SK-N-MC (cell line): ENCODE results near the gene ILKAP.

Experiments
- EZH2 ChIP-seq: fragments of 200-600 bp; sonication (generic); IDR thresholded peaks from one replicate; pipeline ENCODE4 v1.6.1; 2017; ENCODE audit warnings: antibody characterized with exemption
- FOXP2 ChIP-seq: optimal IDR thresholded peaks from 2 replicates; pipeline ENCODE3; 2011; ENCODE audit warnings: mild to moderate bottlenecking, moderate library complexity; ENCODE audit not compliant: insufficient read depth; ENCODE audit errors: extremely low read length, control extremely low read depth
- POLR2AphosphoS5 ChIP-seq: IDR thresholded peaks from 2 replicates; pipeline ENCODE4 v1.6.1; 2012; ENCODE audit warnings: mild to moderate bottlenecking, low read depth, low read length, borderline replicate concordance

- TF ChIP-seq EZH2 (no peak), POLR2AphosphoS5 (no peak), FOXP2 (no peak)
These were observed 60.9 kb downstream of the ILKAP start for GRCh38 chr2:238142382-238143205.
